Liver (tissue), 9 donors: ENCODE data around the gene ACTR3C. TPM values are rescaled to one million over a fixed set of nuclear protein-coding genes. Genes with fewer than 3 reads are reported as not detected.
"Not testable (repeated sequence)": the region's sequence is repeated elsewhere in the genome, so short reads cannot be mapped to it uniquely, and the experiment has no call there.

Experiments used
- DNase-seq: peaks from one replicate; pipeline ENCODE4 v3.0.0-alpha.2; 2017; ENCODE audit warnings: low spot score
- H3K27ac ChIP-seq, 2 donors: one replicate each; pipeline ENCODE4 v1.7.0; 2013; ENCODE audit warnings: inconsistent platforms in 2 of 2, low read length in 2 of 2, control low read depth in 1 of 2, low read depth in 1 of 2, mild to moderate bottlenecking in 1 of 2
- H3K27me3 ChIP-seq, 4 donors: one replicate each; pipeline versions ENCODE4 v1.6.1 to v1.7.0; 2013; ENCODE audit warnings: low read length in 3 of 4, inconsistent platforms in 1 of 4, mild to moderate bottlenecking in 1 of 4, moderate library complexity in 1 of 4; ENCODE audit not compliant: control insufficient read depth in 4 of 4, insufficient read depth in 4 of 4
- H3K36me3 ChIP-seq, 4 donors: one replicate each; pipeline versions ENCODE4 v1.6.1 to v1.7.0; 2013; ENCODE audit warnings: low read length in 3 of 4, mild to moderate bottlenecking in 3 of 4, low read depth in 1 of 4, moderate library complexity in 1 of 4; ENCODE audit not compliant: control insufficient read depth in 4 of 4, insufficient read depth in 3 of 4
- H3K4me1 ChIP-seq, 4 donors: one replicate each; pipeline versions ENCODE4 v1.6.1 to v1.7.0; 2013; ENCODE audit warnings: low read length in 3 of 4, mild to moderate bottlenecking in 3 of 4, moderate library complexity in 1 of 4; ENCODE audit not compliant: control insufficient read depth in 4 of 4, insufficient read depth in 4 of 4
- H3K4me3 ChIP-seq, 3 donors: one replicate each; pipeline versions ENCODE4 v1.6.1 to v1.7.0; 2013; ENCODE audit warnings: low read length in 3 of 3, control low read depth in 1 of 3, low read depth in 1 of 3, mild to moderate bottlenecking in 1 of 3
- H3K9ac ChIP-seq, 2 donors: one replicate each; pipeline ENCODE4 v1.7.0; 2013; ENCODE audit warnings: low read length in 2 of 2, mild to moderate bottlenecking in 2 of 2, moderate library complexity in 2 of 2, control low read depth in 1 of 2, low read depth in 1 of 2
- H3K9me3 ChIP-seq, 4 donors: one replicate each; pipeline versions ENCODE4 v1.6.1 to v1.7.0; 2013; ENCODE audit warnings: low read length in 3 of 4; ENCODE audit not compliant: control insufficient read depth in 4 of 4
- RAD21 ChIP-seq, 2 donors: IDR thresholded peaks; 2 replicates each; pipeline ENCODE4 v1.6.1; 2016; ENCODE audit warnings: antibody characterized with exemption in 2 of 2, mild to moderate bottlenecking in 2 of 2
- RXRA ChIP-seq, 2 donors: IDR thresholded peaks; 2 replicates each; pipeline ENCODE4 v1.6.1; 2017 to 2018; ENCODE audit warnings: antibody characterized with exemption in 2 of 2, mild to moderate bottlenecking in 1 of 2
- WGBS: extraction: QIAGEN DNeasy Blood & Tissue Kit; methylation state at CpG from one replicate; pipeline ENCODE4 v1.1.7; 2013; 5-methylcytosine and 5-hydroxymethylcytosine counted together
- polyA plus RNA-seq, 2 donors: library from polyadenylated mRNA; stranded (reverse) in 1 of 2; unstranded in 1 of 2; fragments of 200-250 nt in 1 of 2; fragments of >200 nt in 1 of 2; fragmentation: Nextera tagmentation in 1 of 2; extraction: Ambion mirVana in 1 of 2; gene quantifications; one replicate each; pipeline versions ENCODE4 v1.2.1 to v1.2.3, GENCODE V29; 2013 to 2015
- total RNA-seq, 2 donors: library from RNA; depleted of rRNA; stranded (reverse); fragments of >200 nt; gene quantifications; one replicate each; pipeline ENCODE4 v1.2.3, GENCODE V29; 2014
- TF ChIP-seq, protein P1 (sequence below): fragments of 150-350 bp; IDR thresholded peaks from 2 replicates; pipeline ENCODE4 v1.5.1; 2017; ENCODE audit warnings: improper control_type of control experiment, low read depth, low read length; ENCODE audit not compliant: missing input control
- donor health status: healthy.
- donor health status: healthy.
- donor health status: healthy.
- donor health status: healthy.
- donor health status: healthy.

ACTR3C gene
- total and polyA plus RNA-seq, 4 donors: 3.0 to 61.7 (median 28.3) TPM

DNA sequence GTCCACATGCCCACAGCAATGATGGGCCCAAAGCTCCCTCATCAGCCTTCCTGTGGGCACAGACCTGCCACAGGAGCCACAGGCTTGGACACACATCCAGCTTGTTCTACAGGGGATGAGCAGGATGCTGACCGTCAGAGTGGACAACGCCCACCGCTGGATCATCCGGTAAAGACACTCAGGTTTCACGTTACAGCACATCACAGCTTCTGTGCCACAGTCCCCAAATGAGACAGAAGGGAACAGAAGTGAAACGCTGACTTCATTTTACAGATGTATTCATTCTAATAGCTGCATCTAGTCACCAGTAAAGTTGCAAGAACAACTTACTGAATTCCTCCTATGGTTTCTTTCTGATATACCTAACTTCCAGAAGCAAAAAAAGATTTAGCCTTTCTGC, 33.0 kb downstream of the ACTR3C start:
- H3K9ac ChIP-seq, H3K36me3 ChIP-seq, H3K27ac ChIP-seq, H3K4me1 ChIP-seq, H3K9me3 ChIP-seq, DNase-seq, H3K27me3 ChIP-seq, H3K4me3 ChIP-seq: not testable (repeated sequence)
- 86% methylated on average over 6 of the region's 6 CpGs for WGBS

DNA sequence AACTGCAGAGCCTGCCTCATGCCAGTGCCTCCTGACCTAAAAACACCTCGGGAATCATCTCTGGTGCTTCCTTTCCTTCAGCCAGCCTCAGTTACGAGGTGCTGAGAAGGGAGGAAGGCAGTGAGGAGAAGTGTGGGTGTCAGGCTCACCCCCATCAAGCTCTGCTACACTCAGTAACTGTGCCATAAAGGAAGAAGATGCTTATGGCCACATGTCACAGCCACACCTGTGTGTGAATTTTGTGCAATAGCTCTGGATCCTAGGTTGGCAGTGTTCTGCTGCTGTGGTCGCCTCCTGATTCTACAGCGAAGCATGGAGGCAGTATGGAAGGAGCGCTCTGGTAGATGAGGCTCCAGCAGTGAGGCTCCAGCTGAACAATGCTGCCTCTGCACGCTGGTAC, 34.5 kb downstream of the ACTR3C start:
- H3K27ac ChIP-seq, H3K9ac ChIP-seq, H3K9me3 ChIP-seq, H3K4me1 ChIP-seq, DNase-seq, H3K36me3 ChIP-seq, H3K4me3 ChIP-seq, H3K27me3 ChIP-seq: not testable (repeated sequence)
- WGBS: 92% methylated on average over 5 of the region's 6 CpGs

DNA sequence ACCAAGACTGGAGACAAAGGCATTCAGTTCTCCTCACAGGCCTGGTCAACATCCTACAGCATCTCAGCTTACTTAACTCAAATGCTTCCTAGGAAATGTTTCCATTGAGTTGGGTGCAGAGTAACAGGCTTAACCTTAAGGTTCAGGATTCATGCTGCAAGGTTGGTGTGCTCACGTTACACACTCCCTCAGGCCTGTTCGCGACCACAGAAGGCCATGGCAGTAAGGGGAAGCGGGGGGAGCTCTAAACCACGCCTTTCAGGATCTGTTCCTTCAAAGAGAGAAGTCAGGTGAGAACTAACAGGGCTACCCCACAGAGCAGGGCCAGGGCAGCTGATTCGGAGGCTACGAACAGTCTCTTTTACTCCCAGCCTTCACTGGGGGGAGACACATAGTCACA, 35.5 kb downstream of the ACTR3C start:
- DNase-seq, H3K4me3 ChIP-seq, H3K9ac ChIP-seq, H3K27ac ChIP-seq, H3K27me3 ChIP-seq, H3K36me3 ChIP-seq, H3K4me1 ChIP-seq, H3K9me3 ChIP-seq: not testable (repeated sequence)
- WGBS: 86% methylated on average over 7 of the region's 7 CpGs

DNA sequence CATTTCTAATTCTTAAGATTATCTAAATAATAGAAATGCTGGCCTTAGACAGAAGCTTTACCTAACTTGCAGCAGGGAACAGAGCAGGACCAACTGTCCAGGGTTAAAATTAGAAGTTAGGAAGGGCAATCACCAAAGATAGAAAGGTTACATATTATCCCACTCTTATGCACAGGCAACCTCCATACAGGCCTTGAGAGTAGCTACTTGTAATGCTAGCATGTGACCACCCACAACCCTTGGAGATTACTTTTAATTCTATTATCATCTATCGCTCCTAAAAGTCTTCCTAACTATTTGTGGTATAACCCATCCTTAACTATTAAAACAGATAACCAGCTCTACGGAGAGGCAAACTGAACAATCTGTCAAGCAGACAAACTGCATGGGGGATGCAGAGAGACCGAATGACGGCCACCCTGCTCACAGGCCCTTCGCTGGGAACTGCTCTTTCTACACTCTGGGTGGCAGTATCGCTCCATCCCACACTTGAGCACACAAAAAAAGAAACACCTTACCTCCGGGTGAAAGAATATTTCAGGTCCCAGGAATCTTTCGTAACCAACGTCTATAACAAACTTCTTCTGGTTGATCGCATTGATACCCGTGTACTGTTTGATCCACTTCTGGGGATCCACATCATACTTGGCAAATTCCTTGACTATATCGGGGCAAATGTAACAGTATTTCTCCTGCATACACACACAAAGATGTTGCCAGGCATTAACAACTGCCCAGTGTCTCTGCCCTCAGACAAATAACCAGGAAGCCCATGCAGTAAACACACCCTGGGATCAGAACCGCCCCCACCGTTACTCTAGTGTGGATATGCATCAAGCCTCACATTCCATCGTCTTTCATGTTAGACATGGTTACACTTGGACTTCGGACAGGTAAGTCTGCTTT, 37.2 kb downstream of the ACTR3C start:
- peak; percentile 78 for TF ChIP-seq RAD21 (IDR thresholded peaks at IDR 0.05)
- TF ChIP-seq, protein P1, sequence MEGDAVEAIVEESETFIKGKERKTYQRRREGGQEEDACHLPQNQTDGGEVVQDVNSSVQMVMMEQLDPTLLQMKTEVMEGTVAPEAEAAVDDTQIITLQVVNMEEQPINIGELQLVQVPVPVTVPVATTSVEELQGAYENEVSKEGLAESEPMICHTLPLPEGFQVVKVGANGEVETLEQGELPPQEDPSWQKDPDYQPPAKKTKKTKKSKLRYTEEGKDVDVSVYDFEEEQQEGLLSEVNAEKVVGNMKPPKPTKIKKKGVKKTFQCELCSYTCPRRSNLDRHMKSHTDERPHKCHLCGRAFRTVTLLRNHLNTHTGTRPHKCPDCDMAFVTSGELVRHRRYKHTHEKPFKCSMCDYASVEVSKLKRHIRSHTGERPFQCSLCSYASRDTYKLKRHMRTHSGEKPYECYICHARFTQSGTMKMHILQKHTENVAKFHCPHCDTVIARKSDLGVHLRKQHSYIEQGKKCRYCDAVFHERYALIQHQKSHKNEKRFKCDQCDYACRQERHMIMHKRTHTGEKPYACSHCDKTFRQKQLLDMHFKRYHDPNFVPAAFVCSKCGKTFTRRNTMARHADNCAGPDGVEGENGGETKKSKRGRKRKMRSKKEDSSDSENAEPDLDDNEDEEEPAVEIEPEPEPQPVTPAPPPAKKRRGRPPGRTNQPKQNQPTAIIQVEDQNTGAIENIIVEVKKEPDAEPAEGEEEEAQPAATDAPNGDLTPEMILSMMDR: peak; percentile 45
- peak; percentile 24 to 28 for TF ChIP-seq RXRA (IDR thresholded peaks at IDR 0.05)
- WGBS: 24% methylated on average over 16 of the region's 16 CpGs
- not testable (repeated sequence) for H3K9me3 ChIP-seq

GRCh38 chr7:150283608-150284007, 39.7 kb downstream of the ACTR3C start:
- not testable (repeated sequence) for H3K27me3 ChIP-seq, H3K9ac ChIP-seq, H3K36me3 ChIP-seq, H3K4me3 ChIP-seq, H3K4me1 ChIP-seq, DNase-seq, H3K9me3 ChIP-seq, H3K27ac ChIP-seq
- 92% methylated on average over 4 of the region's 6 CpGs for WGBS

More for the DNA sequence above, 37.2 kb downstream of the ACTR3C start:
- DNase-seq, H3K4me3 ChIP-seq, H3K36me3 ChIP-seq, H3K4me1 ChIP-seq, H3K27me3 ChIP-seq, H3K9ac ChIP-seq: not testable (repeated sequence)
- H3K27ac ChIP-seq: peak overlapping the region in 1 of 2 donors; percentile 18

- H3K9ac ChIP-seq, H3K4me3 ChIP-seq, H3K27me3 ChIP-seq, H3K4me1 ChIP-seq, DNase-seq, H3K27ac ChIP-seq, H3K36me3 ChIP-seq, H3K9me3 ChIP-seq: not testable (repeated sequence)
- 79% methylated on average over 2 of the region's 3 CpGs for WGBS
Observed at GRCh38 chr7:150283111-150283510, 40.2 kb downstream of the ACTR3C start.

DNA sequence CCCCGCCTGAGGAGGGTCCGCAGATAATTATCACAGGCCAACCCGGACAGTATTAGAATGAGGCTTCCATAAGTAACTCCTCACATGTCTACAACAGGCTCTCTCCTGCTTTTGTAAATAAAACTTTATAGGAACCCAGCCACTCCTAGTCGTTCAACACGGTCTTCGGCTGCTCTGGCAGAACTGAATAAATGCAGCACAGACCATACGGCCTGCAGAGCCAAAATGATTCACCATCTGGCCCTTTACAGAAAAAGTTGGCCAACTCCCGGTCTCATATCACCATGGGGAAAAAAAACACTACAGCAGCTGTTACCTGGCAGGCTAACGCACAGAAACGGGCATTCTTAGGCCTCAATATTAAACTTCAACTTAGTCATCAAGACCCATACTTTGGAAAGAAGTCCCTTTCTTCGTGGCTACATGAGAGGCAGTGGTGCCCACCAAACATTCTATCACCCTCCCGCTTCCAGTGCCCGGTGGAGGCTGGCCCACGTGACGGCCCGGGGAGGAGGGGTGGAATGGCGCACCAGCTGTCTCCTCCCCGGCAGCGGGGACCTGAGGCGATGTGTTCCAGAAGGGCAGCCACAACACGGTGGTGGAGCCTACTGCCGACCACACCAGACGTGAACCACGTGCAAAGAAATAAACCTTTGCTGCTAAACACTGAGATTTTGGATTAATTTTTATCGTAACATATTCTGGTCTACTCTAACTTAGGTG, 41.5 kb downstream of the ACTR3C start:
- DNase-seq, H3K9ac ChIP-seq, H3K36me3 ChIP-seq, H3K4me1 ChIP-seq, H3K9me3 ChIP-seq, H3K4me3 ChIP-seq, H3K27ac ChIP-seq, H3K27me3 ChIP-seq: not testable (repeated sequence)
- 95% methylated on average over 15 of the region's 25 CpGs for WGBS
